ENCODE data around the gene BTLA.
"Not testable (repeated sequence)": the region's sequence is repeated elsewhere in the genome, so short reads cannot be mapped to it uniquely, and the experiment has no call there.

BTLA gene

GRCh38 chr3:112437146-112438022 lies 61.9 kb downstream of the BTLA start:
- FAIRE-seq, result no peak

GRCh38 chr3:112429960-112430359 lies 69.3 kb downstream of the BTLA start:
- FAIRE-seq, result no peak

- no peak for FAIRE-seq
Observed at GRCh38 chr3:112427123-112427522, 72.1 kb downstream of the BTLA start.

GRCh38 chr3:112425858-112426750 lies 73.2 kb downstream of the BTLA start:
- no peak for FAIRE-seq

GRCh38 chr3:112425382-112425781 lies 73.9 kb downstream of the BTLA start:
- FAIRE-seq, result no peak

- no peak for FAIRE-seq
Observed at GRCh38 chr3:112424394-112424793, 74.9 kb downstream of the BTLA start.

GRCh38 chr3:112422921-112423320 lies 76.4 kb downstream of the BTLA start:
- not testable (repeated sequence) for FAIRE-seq

GRCh38 chr3:112418526-112418925 lies 80.7 kb downstream of the BTLA start:
- FAIRE-seq, result not testable (repeated sequence)

GRCh38 chr3:112417696-112418318 lies 81.5 kb downstream of the BTLA start:
- no peak for FAIRE-seq

GRCh38 chr3:112416391-112417212 lies 82.7 kb downstream of the BTLA start:
- no peak for FAIRE-seq

GRCh38 chr3:112415390-112415789 lies 83.9 kb downstream of the BTLA start:
- no peak for FAIRE-seq

All from TTC549 (cell line).